ENCODE data around the gene TMEM205. TPM values are rescaled to one million over a fixed set of nuclear protein-coding genes. Genes with fewer than 3 reads are reported as not detected.

TMEM205 gene
- total and polyA plus RNA-seq, 10 of the 15 experiments (the other 5 are each of a cell fraction or from before 2014, with no cell fraction given): 27.8 to 144 (median 88.3) TPM

DNA sequence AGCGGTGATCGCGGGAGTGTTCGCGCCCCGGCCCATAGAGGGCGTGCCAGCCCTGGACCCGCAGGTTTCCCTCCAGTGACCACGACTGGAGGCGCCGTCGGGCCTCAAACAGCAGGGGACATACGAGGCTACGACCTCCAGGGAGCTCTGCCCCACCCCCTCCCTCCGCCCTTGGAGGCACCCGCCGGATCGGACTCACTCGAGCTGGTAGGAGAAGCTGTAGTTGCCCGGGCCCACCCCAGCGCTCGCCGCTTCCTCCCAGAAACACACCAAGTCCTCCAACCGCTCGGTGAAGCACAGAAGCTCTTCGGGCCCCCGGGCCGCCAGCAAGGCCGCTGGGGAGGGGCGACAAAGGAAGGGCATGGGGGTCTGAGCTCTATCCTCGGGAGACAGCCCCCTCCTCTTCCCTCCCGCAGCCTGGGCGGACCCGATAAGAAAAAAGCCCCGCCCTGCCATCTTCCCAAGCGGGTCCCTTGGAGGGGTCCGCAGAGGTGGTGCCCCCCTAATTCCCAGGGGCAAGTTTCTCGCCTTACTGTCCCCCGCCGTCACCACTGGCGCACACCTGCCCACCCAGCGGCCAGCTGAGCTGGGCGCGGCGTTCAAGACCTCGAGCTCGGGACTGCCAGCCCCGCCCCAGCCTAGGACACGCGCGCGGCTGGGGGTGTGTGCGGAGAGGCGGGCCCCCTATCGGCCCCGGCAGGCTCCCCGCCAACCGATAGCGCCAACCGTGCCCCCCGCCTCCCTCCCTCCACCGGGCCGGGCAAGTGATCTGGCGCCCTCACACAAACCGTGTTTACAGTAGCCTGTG, 37.0 kb upstream of the TMEM205 start (continued):
- TF ChIP-seq MEF2A (IDR thresholded peaks at IDR 0.05; ENCODE audit: insufficient read depth, low read depth, low read length) (no peak), TCF3 (IDR thresholded peaks at IDR 0.05; ENCODE audit: borderline replicate concordance, insufficient read depth, low read depth, low read length) (no peak), HCFC1 (IDR thresholded peaks at IDR 0.05; ENCODE audit: low read length) (no peak), SUZ12 (IDR thresholded peaks at IDR 0.05; ENCODE audit: unreplicated experiment) (peak; percentile 63), DPF2 (IDR thresholded peaks at IDR 0.05) (peak; percentile 27; the same call in 1 of the 2 replicates), TCF7 (IDR thresholded peaks at IDR 0.05; ENCODE audit: borderline replicate concordance) (no peak), BHLHE40 (IDR thresholded peaks at IDR 0.05; ENCODE audit: borderline replicate concordance in 1 of 2, low read depth in 2 of 2, low read length in 1 of 2) (peak; percentile 16 to 37; a peak in 1 of 4 replicates), ZNF622 (IDR thresholded peaks at IDR 0.05) (no peak), RAD51 (IDR thresholded peaks at IDR 0.05) (no peak), SMC3 (IDR thresholded peaks at IDR 0.05; ENCODE audit: borderline replicate concordance, low read length) (no peak), NBN (IDR thresholded peaks at IDR 0.05) (no peak), ZNF217 (IDR thresholded peaks at IDR 0.05) (no peak), YY1 (IDR thresholded peaks at IDR 0.05; ENCODE audit: low read depth, low read length) (no peak), BRCA1 (IDR thresholded peaks at IDR 0.05; ENCODE audit: low read depth, low read length) (no peak), TARDBP (IDR thresholded peaks at IDR 0.05; ENCODE audit: borderline replicate concordance) (no peak), CEBPB (IDR thresholded peaks at IDR 0.05; ENCODE audit: borderline replicate concordance in 1 of 2, low read depth in 2 of 2, low read length in 2 of 2) (no peak), CHD2 (IDR thresholded peaks at IDR 0.05; ENCODE audit: borderline replicate concordance, low read depth, low read length) (no peak), EP300 (IDR thresholded peaks at IDR 0.05; ENCODE audit: borderline replicate concordance in 1 of 2, control insufficient read depth in 1 of 2, low read depth in 2 of 2, low read length in 2 of 2) (no peak), FOS (IDR thresholded peaks at IDR 0.05; ENCODE audit: borderline replicate concordance, extremely low read depth, insufficient read length) (no peak), MXI1 (IDR thresholded peaks at IDR 0.05; ENCODE audit: low read depth, low read length) (no peak), FOXM1 (IDR thresholded peaks at IDR 0.05; ENCODE audit: low read depth, low read length) (0 out of 2 replicates have a peak, but pooled peaks have one; percentile 24)
- TF ChIP-seq, protein P1, sequence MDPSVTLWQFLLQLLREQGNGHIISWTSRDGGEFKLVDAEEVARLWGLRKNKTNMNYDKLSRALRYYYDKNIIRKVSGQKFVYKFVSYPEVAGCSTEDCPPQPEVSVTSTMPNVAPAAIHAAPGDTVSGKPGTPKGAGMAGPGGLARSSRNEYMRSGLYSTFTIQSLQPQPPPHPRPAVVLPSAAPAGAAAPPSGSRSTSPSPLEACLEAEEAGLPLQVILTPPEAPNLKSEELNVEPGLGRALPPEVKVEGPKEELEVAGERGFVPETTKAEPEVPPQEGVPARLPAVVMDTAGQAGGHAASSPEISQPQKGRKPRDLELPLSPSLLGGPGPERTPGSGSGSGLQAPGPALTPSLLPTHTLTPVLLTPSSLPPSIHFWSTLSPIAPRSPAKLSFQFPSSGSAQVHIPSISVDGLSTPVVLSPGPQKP (IDR thresholded peaks at IDR 0.05; ENCODE audit: low read depth, low read length): no peak
- TF ChIP-seq, protein P2, sequence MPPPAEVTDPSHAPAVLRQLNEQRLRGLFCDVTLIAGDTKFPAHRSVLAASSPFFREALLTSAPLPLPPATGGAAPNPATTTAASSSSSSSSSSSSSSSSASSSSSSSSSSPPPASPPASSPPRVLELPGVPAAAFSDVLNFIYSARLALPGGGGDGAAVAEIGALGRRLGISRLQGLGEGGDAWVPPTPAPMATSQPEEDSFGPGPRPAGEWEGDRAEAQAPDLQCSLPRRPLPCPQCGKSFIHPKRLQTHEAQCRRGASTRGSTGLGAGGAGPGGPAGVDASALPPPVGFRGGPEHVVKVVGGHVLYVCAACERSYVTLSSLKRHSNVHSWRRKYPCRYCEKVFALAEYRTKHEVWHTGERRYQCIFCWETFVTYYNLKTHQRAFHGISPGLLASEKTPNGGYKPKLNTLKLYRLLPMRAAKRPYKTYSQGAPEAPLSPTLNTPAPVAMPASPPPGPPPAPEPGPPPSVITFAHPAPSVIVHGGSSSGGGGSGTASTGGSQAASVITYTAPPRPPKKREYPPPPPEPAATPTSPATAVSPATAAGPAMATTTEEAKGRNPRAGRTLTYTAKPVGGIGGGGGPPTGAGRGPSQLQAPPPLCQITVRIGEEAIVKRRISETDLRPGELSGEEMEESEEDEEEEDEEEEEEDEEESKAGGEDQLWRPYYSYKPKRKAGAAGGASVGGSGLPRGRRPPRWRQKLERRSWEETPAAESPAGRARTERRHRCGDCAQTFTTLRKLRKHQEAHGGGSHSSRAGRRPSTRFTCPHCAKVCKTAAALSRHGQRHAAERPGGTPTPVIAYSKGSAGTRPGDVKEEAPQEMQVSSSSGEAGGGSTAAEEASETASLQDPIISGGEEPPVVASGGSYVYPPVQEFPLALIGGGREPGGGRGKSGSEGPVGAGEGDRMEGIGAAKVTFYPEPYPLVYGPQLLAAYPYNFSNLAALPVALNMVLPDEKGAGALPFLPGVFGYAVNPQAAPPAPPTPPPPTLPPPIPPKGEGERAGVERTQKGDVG (CRISPR knock-in tag; IDR thresholded peaks at IDR 0.05): no peak
- TF ChIP-seq, protein P3, sequence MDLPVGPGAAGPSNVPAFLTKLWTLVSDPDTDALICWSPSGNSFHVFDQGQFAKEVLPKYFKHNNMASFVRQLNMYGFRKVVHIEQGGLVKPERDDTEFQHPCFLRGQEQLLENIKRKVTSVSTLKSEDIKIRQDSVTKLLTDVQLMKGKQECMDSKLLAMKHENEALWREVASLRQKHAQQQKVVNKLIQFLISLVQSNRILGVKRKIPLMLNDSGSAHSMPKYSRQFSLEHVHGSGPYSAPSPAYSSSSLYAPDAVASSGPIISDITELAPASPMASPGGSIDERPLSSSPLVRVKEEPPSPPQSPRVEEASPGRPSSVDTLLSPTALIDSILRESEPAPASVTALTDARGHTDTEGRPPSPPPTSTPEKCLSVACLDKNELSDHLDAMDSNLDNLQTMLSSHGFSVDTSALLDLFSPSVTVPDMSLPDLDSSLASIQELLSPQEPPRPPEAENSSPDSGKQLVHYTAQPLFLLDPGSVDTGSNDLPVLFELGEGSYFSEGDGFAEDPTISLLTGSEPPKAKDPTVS (IDR thresholded peaks at IDR 0.05; ENCODE audit: low read depth, low read length): no peak
